IPS-18c (cell line): ENCODE data around the gene MRGPRX3.

Source experiments
- H3K4me3 ChIP-seq: 2 replicates; pipeline ENCODE4 v1.7.0; 2013; ENCODE audit warnings: low read depth, mild to moderate bottlenecking, low read length, moderate library complexity; ENCODE audit not compliant: insufficient read depth
- H3K9me3 ChIP-seq: one replicate; pipeline ENCODE4 v1.6.1; 2013; ENCODE audit warnings: mild to moderate bottlenecking, low read length, moderate library complexity; ENCODE audit not compliant: control insufficient read depth, insufficient read depth

Gene MRGPRX3

GRCh38 chr11:18140145-18140544 is 7.8 kb downstream of the MRGPRX3 start:
- Histone ChIP-seq H3K4me3 (no peak overlapping the region), H3K9me3 (no peaks in the 10 kb centered on the region)

GRCh38 chr11:18144243-18144642 is 11.9 kb downstream of the MRGPRX3 start:
- Histone ChIP-seq H3K4me3 (no peak overlapping the region), H3K9me3 (no peaks in the 10 kb centered on the region)

GRCh38 chr11:18145025-18145424 is 12.7 kb downstream of the MRGPRX3 start:
- Histone ChIP-seq H3K4me3 (no peak overlapping the region), H3K9me3 (no peaks in the 10 kb centered on the region)

- Histone ChIP-seq H3K4me3 (no peak overlapping the region), H3K9me3 (no peaks in the 10 kb centered on the region)
These were observed 13.5 kb downstream of the MRGPRX3 start for GRCh38 chr11:18145837-18146236.

GRCh38 chr11:18151581-18151980 is 19.2 kb downstream of the MRGPRX3 start:
- H3K9me3 ChIP-seq, result no peaks in the 10 kb centered on the region
- no peak overlapping the region for H3K4me3 ChIP-seq

GRCh38 chr11:18168372-18168771 is 36.0 kb downstream of the MRGPRX3 start:
- no peak overlapping the region for H3K4me3 ChIP-seq
- H3K9me3 ChIP-seq, result no peaks in the 10 kb centered on the region

- Histone ChIP-seq H3K9me3 (no peaks in the 10 kb centered on the region), H3K4me3 (no peak overlapping the region)
These were observed 39.1 kb downstream of the MRGPRX3 start for GRCh38 chr11:18171377-18172000.

GRCh38 chr11:18172666-18173065 is 40.3 kb downstream of the MRGPRX3 start, which contains the start of gene MRGPRX4:
Gene MRGPRX4, plus strand, starts transcription at chr11:18172837. Its CDS starts 420 bp downstream, at chr11:18173257.
- Histone ChIP-seq H3K4me3 (no peak within 1 kb of the TSS), H3K9me3 (no peaks in the 10 kb centered on the region)

GRCh38 chr11:18173225-18173866 is 41.0 kb downstream of the MRGPRX3 start:
- Histone ChIP-seq H3K4me3 (no peak overlapping the region), H3K9me3 (no peaks in the 10 kb centered on the region)
